DLD1 (cell line): Measurements from ENCODE around the gene KCTD8.
"Not testable (repeated sequence)": the region's sequence is repeated elsewhere in the genome, so short reads cannot be mapped to it uniquely, and the experiment has no call there.

Experiments used
- in situ Hi-C: cut with HindIII; loops from 2 replicates; pipeline ENCODE4 v1.10.0; 2017; ENCODE audit warnings: low sequenced_read_pairs

KCTD8 gene

DNA sequence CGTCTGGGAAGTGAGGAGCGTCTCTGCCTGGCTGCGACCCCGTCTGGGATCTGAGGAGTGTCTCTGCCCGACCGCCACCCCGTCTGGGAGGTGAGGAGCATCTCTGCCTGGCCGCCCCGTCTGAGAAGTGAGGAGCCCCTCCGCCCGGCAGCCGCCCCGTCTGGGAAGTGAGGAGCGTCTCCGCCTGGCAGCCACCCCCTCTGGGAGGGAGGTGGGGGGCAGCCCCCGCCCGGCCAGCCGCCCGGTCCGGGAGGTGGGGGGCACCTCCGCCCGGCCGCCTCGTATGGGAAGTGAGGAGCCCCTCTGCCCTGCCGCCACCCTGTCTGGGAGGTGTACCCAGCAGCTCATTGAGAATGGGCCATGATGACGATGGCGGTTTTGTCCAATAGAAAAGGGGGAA, 280.8 kb downstream of the KCTD8 start:
- in situ Hi-C loops: not testable (repeated sequence)

DNA sequence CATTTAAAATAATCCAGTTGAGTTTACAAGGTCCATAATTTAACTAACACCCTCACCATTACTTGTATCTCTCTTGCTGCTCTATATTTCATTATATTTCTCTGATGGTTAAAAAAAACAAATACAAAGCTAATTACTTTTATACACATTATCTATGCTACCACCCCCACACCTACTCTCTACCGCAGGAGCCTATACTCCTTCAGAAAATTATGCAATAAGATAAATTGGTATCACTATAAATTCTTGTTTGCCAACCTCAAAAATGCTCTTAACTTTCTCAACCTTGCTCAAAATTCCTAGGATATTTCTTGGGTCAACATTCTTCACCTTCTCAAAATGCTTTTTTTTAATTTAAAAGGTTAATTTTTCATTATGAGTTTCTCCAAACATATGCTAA, 282.7 kb downstream of the KCTD8 start:
- in situ Hi-C loops: no loop called here

DNA sequence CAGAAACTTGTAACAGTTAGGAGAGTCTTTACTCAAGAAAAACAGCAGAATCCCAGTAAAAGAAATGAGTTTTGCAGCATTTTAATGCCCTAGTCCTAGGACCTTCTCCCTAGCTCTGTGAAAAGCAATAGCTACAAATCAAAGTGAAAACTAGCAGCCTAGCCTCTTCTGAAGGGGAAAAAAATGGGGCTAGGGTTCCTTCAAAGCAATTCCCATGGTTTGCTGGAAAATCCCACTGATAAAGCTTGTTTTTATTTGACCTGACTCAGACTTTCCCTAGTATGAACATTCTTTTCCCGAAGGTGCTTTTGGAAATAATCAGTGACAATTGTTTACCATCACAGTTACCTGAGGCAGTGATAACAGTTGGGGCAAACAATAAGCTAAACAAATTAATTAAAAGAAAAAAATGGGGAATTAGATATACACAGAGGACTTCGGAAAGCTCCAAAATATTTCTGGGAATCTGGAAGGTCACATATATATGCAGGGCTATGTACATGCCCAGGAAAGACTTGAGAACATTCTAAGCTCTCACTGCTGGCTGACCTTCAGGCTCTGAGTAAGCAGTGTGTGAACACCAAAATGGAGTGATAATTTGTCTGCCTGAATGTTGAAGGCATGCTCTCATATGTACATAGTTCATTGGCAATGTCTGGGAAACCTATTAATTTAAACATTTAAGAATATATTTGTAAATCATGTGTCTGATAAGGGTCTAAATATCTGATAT, 285.9 kb downstream of the KCTD8 start:
- in situ Hi-C loops: no loop called here

DNA sequence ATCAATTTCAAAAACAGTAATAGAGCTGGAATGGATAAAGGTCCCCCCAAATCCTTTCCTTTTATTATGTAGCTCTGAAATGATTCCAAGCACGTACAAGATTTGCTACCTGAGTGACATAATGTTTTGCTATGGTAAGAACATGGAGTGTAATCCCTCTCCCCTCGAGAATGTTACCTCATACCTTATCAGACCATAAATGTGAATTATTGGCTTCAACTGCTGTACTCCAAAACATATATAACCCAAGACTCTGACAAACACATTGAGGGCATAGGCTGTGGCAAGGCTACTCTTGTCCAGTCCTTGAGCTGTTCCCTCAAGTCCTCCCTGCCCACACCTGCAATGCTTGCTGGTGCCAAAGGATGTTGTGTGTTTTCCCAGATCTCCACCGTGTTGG, 286.9 kb downstream of the KCTD8 start:
- in situ Hi-C loops: no loop called here

DNA sequence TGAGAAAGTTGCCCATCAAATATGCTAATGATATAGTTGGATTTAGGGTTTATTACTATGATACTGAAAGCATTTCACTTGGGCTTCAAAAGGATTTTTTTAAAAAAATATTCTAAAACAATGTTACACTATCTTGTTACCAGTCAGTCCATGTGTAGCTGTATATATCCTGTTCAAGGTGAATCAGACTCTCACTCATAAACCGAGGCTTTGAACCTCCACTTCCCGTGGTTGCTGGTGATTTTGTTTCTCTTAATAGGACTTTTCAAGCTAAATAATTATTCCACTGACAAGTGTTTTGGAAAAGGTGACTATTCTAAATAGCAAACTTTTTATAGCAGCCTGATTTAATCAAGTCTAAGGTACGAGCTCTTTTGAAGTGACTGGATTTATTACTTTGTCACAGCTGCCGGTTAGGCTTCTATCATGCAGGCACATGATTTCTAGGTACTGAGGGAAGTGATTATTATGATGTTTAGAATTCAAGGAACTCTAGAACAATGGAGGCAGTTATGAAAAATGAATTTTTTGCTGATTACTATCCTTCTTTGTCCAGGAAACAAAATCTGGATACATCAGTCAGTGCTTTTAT, 287.7 kb downstream of the KCTD8 start:
- in situ Hi-C loops: no loop called here

DNA sequence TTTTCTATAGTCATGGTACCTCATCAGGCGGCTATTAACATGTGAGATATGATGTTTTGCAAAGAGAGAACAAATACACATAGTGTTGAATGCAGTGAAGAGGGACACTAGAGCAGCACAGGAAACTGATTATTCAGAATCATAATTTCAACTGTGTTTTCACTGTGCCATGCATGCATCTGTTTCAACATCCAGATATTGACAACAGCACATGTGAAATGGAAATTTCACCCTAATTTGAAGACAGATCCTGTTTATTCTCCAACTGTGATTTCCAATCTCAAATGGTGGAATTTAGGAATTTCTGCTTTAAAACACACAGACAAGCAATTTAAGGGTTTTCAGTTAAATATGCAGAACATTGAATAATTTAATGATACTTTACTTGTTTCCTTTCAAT, 288.6 kb downstream of the KCTD8 start:
- in situ Hi-C loops: no loop called here

DNA sequence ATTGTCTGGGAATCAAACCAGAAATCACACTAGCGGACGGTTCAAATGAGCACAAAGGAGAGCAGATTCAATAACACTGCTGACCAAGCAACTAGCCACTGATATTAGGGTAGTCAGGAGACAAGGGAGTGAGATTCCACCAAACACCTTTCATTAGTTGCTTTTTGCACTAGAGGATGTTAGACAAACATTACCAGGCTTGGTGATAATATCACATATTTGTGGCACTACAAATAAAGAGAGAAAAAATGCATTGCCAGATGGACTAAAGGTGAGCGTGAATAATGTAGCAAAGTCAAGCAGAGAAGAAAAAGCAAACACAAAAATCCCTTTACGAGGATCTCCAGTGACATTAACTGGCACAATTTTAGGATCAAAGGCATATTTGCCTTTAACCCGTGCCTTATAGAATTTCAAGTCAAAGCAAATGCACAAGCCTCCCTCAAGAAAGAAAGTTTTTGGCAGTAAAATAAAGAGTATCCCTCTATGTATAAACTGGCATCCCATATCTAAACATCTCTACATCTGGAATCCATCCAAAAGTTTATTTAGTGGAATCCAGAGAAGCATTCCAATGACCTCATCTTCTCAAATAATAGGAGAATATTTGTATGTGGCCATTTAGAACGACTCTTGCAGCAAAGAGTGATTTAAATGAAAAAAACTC, 290.9 kb downstream of the KCTD8 start:
- in situ Hi-C loops: no loop called here

DNA sequence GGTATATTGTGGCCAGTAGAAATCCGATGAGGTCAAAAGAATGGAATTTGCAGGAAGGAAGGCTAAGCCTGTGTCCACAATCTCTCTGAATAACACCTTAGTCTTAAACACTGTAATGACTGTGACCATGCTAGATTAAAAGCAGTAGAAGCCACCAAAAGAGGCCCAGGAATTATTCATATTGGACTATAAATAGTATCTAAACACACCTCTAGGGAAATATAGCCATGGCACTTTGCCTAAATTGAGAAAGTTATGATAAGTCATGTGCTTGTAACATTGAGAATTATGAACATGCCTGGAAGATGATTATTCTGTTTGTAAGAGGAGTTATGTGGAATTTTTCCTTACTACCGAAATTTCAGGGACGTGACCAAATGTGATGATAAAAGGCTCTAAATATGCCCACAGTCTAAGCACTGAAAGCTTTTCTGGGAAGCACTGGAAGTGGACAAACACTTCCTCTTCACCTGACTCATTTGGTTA, 298.5 kb downstream of the KCTD8 start:
- in situ Hi-C loops: no loop called here

DNA sequence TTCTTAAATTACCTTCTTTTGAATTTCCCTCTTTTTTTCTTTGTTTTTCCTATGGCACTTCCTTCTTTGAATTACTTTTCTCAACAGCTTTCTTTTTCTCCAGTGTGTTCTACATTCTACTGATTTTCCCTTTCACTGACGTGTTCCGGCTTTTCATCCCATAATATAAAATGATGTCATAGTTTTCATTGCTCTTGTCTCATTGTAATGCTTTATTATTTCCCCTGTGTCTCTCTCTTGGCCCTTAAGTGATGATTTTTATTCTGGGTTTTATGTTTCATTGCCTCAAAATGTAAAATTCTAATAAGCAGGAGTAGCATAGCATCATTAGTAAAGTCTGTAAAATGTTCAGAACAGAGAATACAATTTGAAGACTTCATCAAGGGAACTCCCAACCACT, 299.3 kb downstream of the KCTD8 start:
- in situ Hi-C loops: no loop called here

DNA sequence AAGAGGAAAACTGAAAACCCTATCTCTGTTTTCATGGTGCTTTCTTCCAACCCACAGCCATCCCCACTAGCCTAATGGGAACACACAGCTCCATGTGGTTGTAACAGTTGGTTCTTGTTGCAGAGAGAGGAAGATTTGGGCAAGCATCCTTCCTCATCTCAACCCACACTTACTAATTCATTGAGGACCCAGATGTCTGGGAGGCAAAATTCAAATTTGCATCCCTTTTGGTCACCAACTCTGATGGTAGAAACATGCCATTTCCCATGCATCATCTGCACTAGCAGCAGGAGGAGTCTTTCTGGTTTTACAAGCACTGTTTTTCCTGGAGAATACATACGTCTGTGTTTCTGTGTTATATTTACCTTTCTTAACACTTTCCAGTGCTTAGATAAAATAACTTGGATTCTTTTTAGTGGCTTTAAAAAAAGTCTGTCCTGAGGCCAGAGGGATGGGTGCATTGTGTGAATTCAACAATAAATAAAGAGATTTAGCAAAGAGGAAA, 301.0 kb downstream of the KCTD8 start:
- in situ Hi-C loops: no loop called here

DNA sequence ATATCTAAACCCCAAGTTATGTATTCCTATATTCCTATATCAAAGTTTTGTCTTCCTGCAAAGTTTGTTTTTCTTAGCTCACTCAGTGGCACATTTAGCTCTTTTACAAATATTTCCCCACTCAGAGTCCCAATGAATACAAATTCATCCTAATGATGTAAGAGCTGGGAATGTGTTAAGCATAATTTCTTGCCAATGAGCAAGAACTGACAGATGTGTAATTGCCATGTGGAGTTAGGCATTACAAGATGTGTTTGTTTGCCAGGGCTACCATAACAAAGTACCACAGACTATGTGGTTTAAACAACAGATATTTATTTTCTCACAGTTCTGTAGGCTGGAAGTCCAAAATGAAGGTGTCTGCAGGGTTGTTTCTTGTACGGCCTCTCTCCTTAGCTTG, 302.1 kb downstream of the KCTD8 start:
- in situ Hi-C loops: no loop called here

DNA sequence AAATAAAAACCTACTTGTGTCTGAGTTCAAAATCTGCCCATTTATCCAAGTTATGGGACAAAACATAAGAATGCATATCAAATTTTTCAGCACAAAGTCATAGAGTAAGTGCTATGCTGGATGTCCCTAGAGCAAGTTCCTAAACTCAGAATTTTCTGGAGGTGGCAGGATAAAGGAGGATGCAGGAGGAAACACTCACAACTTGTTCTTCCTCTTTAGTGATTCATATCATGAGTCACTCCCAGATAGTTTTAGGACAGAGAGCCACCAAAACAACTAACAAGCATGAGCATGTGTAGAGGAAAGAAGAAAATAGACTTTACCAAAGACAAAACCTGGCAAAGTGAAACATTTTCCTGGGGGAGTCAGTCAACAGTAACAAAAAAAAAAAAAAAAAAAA, 302.7 kb downstream of the KCTD8 start:
- in situ Hi-C loops: no loop called here

DNA sequence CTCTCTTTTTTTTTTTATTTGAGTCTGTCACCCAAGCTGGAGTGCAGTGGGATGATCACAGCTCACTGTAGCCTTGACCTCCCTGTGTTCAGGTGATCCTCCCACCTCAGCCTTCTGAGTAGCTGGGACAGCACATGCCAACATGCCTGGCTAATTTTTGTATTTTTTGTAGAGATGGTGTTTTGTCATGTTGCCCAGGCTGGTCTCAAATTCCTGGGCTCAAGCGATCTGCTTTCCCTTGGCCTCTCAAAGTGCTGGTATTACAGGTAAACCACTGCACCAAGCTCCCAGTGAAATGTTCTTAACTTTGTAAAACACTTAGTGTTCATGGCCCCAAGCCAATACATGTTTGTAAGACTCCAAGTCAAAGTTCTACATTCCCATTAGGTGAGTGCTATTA, 316.1 kb downstream of the KCTD8 start:
- in situ Hi-C loops: no loop called here
